ENCODE results near the gene PSMD11.

PSMD11 gene

DNA sequence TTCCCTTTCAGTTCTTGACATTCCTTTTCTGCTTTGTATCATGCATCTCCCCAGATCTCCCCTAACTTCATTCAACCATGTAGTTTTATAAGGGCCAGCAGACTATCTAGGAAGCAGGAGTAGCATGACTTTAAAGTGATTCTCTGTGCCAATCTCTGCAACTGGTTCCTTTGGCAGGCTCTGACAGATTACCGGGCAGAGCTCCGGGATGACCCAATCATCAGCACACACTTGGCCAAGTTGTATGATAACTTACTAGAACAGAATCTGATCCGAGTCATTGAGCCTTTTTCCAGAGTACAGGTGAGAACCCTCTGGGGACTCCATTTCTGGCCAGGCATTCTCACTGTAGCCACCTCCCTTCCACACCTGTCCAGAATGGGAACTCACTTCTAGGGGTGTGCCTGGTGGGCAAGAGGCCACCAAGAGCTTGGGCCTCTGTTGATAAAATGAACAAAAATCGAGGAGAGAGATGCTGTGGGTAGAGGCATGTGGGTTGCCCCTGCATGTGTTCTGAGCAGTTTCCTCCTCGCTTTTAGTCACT lies 34.8 kb downstream of the PSMD11 start:
- no peaks in the 10 kb centered on the region for H3K9me3 Mint-ChIP-seq
- peaks cover 8% of the 10 kb centered on the region for H3K4me1 Mint-ChIP-seq (ENCODE audit: low read depth)
- no peaks in the 10 kb centered on the region for H3K27me3 Mint-ChIP-seq
- intact Hi-C loops (cut with micrococcal nuclease) = no loop called here
- peaks cover 95% of the 10 kb centered on the region for H3K36me3 Mint-ChIP-seq (ENCODE audit: low read depth)
- H3K4me3 Mint-ChIP-seq = no peak overlapping the region
- no peak overlapping the region for H3K27ac Mint-ChIP-seq

DNA sequence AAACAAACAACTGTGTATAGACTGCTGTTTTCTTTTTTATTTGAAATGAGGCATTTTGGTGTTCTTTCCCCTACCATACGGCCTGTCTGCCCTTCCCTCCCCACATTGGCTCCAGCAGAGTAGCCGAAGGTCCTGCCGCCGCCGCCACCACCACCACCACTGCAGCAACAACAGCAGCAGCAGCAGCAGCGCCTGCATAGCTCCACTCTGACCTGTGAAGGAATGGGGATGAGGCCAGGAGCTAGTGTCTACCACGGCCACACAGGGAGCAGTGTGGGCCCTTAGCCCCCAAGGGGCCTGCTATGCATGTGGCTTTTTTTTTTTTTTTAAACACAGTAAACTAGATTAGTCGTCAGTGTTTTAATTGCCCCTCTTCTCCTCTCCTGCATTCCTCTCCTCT lies 36.9 kb downstream of the PSMD11 start:
- peaks cover 7% of the 10 kb centered on the region for H3K27me3 Mint-ChIP-seq
- H3K4me3 Mint-ChIP-seq = no peak overlapping the region
- peaks cover 75% of the 10 kb centered on the region for H3K36me3 Mint-ChIP-seq (ENCODE audit: low read depth)
- H3K9me3 Mint-ChIP-seq = no peaks in the 10 kb centered on the region
- H3K27ac Mint-ChIP-seq = no peak overlapping the region
- intact Hi-C loops (cut with micrococcal nuclease) = loop anchor here (5.0 kb wide), 2 partner anchors 176 to 276 kb away; no protein-coding TSS in a partner anchor
- H3K4me1 Mint-ChIP-seq (ENCODE audit: low read depth) = peaks cover 8% of the 10 kb centered on the region

DNA sequence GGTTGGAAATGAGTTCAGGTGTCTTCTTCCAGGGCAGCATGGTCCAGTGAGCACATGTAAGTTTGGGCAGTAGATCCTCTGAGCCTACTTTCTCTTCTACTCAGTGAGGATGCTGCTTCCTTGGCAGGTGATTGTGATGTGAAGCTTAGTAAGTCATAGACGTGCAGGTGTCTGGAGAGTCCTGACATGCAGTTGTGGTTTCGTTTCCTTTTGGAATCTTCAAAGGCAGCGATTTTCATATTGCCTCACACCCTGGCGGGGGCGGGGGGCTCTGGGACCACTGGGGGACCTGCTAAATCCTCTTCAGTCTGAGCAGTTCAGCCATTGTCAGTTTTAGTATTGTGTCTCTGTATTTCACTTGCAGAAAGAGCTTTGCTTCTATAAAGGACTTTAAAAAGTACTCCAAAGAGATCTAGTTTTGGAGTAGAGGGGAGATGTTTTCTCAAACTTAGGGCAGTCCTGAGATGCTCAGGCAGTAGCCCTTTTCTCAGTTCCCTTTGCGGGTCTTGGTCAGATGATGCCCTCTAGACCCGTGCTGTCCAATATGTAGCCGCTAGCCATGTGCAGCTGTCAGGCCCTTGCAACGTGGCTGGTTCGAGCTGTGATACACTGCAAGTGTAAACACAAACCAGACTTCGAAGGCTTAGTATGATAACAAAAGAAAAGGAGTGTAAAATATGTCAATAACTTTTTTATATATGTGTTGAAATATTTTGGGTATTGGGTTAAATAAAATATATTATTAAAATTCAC lies 38.4 kb downstream of the PSMD11 start:
- intact Hi-C loops (cut with micrococcal nuclease) = loop anchor here (1.0 to 5.0 kb wide), 3 partner anchors 127 to 275 kb away; no protein-coding TSS in a partner anchor
- Mint-ChIP-seq H3K36me3 (ENCODE audit: low read depth) (peaks cover 59% of the 10 kb centered on the region), H3K27me3 (peaks cover 11% of the 10 kb centered on the region), H3K4me1 (ENCODE audit: low read depth) (peaks cover 12% of the 10 kb centered on the region), H3K27ac (no peak overlapping the region), H3K4me3 (no peak overlapping the region), H3K9me3 (no peaks in the 10 kb centered on the region)

- intact Hi-C loops (cut with micrococcal nuclease) = loop anchor here (1.0 to 5.0 kb wide), 3 partner anchors 126 to 274 kb away; no protein-coding TSS in a partner anchor
- no peak overlapping the region for H3K27ac Mint-ChIP-seq
- H3K4me3 Mint-ChIP-seq = no peak overlapping the region
- H3K27me3 Mint-ChIP-seq = peaks cover 18% of the 10 kb centered on the region
- no peaks in the 10 kb centered on the region for H3K9me3 Mint-ChIP-seq
- peaks cover 20% of the 10 kb centered on the region for H3K4me1 Mint-ChIP-seq (ENCODE audit: low read depth)
- H3K36me3 Mint-ChIP-seq (ENCODE audit: low read depth) = peaks cover 51% of the 10 kb centered on the region
Observed at GRCh38 chr17:32483451-32484019, 39.2 kb downstream of the PSMD11 start.

GRCh38 chr17:32484041-32484461 lies 39.7 kb downstream of the PSMD11 start:
- Mint-ChIP-seq H3K4me1 (ENCODE audit: low read depth) (peaks cover 25% of the 10 kb centered on the region), H3K27ac (no peak overlapping the region), H3K27me3 (peaks cover 22% of the 10 kb centered on the region), H3K36me3 (ENCODE audit: low read depth) (peaks cover 46% of the 10 kb centered on the region), H3K9me3 (no peaks in the 10 kb centered on the region), H3K4me3 (no peak overlapping the region)
- intact Hi-C loops (cut with micrococcal nuclease) = loop anchor here (5.0 kb wide), 2 partner anchors 173 to 273 kb away; no protein-coding TSS in a partner anchor

GRCh38 chr17:32484628-32485027 lies 40.3 kb downstream of the PSMD11 start:
- H3K27me3 Mint-ChIP-seq = peaks cover 22% of the 10 kb centered on the region
- H3K27ac Mint-ChIP-seq = no peak overlapping the region
- intact Hi-C loops (cut with micrococcal nuclease) = loop anchor here (5.0 kb wide), 2 partner anchors 173 to 273 kb away; no protein-coding TSS in a partner anchor
- peaks cover 41% of the 10 kb centered on the region for H3K36me3 Mint-ChIP-seq (ENCODE audit: low read depth)
- H3K4me3 Mint-ChIP-seq = no peak overlapping the region
- no peaks in the 10 kb centered on the region for H3K9me3 Mint-ChIP-seq
- H3K4me1 Mint-ChIP-seq (ENCODE audit: low read depth) = peaks cover 30% of the 10 kb centered on the region

DNA sequence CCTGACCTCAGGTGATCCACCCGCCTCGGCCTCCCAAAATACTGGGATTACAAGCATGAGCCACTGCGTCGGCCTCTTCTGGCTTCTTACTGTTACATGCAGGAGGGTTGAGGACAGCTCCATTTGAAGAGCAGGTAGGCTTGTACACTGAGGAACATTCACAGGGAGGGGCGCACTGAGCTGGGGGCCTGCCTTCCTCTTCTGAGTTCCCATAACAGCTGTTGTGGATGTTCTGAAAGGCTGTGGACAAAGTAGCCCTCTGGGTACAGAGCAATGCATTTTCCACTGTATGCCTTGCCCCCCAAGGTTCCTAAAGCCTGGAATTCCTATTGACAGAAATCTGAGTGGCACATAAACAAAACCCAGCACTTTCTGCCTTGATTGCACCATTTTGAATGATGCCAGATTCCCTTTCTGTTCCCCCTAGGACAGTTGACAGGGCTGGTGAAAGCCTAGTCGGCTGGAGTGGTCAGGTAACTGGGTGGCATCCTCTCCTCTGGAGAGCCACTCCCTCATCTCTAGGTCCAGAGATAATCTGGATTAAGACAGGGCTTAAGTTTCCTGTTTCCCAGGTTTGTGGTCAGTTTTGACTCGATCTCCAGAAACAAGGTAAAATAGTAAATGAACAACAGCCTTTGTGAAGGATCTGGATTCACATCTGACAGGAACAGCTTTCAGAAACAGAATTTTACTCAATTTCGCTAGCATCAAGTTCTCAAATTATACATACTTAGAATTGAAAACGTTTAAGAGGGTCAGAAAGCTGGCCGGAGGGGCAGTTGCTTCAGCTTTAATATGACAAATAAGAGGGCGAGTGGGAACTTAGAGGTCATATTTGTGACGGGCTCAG lies 41.2 kb downstream of the PSMD11 start:
- H3K27ac Mint-ChIP-seq = no peak overlapping the region
- H3K36me3 Mint-ChIP-seq (ENCODE audit: low read depth) = peaks cover 32% of the 10 kb centered on the region
- peaks cover 37% of the 10 kb centered on the region for H3K4me1 Mint-ChIP-seq (ENCODE audit: low read depth)
- H3K27me3 Mint-ChIP-seq = peaks cover 22% of the 10 kb centered on the region
- H3K9me3 Mint-ChIP-seq = no peaks in the 10 kb centered on the region
- peak overlapping the region; percentile 66 for H3K4me3 Mint-ChIP-seq
- intact Hi-C loops (cut with micrococcal nuclease) = no loop called here

DNA sequence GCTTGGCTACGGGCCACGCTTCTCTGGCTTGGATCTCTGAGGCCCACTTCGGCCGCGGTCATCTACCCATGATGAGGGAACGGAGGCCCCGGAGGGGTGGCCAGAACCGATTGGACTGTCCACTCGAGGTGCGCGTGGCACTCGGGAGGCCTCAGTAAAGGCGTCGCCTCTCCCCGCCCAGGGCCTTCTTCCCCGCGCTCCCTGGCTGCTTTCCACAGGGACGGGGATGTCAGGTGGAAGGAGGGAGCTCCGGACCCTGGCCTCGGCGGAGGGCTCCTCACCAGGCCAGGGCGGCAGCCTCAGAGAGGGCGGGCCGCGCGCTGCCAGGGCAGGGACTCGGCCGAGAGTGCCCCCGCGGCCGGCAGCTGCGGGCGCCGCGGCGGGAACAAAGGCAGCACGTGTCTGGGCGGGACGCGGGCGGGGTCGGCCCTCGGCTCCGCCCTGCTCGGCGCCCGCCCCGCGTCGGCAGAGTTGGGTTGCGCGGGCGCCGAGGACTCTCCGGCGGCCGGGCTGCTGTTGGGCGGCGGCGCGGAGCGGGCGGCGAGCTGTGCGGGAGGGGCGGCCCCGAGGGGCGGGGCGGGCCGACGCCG lies 41.9 kb downstream of the PSMD11 start:
- intact Hi-C loops (cut with micrococcal nuclease) = no loop called here
- Mint-ChIP-seq H3K36me3 (ENCODE audit: low read depth) (peaks cover 25% of the 10 kb centered on the region), H3K9me3 (no peaks in the 10 kb centered on the region), H3K4me3 (peak overlapping the region; percentile 66), H3K27ac (no peak overlapping the region), H3K27me3 (peaks cover 22% of the 10 kb centered on the region), H3K4me1 (ENCODE audit: low read depth) (peaks cover 37% of the 10 kb centered on the region)

DNA sequence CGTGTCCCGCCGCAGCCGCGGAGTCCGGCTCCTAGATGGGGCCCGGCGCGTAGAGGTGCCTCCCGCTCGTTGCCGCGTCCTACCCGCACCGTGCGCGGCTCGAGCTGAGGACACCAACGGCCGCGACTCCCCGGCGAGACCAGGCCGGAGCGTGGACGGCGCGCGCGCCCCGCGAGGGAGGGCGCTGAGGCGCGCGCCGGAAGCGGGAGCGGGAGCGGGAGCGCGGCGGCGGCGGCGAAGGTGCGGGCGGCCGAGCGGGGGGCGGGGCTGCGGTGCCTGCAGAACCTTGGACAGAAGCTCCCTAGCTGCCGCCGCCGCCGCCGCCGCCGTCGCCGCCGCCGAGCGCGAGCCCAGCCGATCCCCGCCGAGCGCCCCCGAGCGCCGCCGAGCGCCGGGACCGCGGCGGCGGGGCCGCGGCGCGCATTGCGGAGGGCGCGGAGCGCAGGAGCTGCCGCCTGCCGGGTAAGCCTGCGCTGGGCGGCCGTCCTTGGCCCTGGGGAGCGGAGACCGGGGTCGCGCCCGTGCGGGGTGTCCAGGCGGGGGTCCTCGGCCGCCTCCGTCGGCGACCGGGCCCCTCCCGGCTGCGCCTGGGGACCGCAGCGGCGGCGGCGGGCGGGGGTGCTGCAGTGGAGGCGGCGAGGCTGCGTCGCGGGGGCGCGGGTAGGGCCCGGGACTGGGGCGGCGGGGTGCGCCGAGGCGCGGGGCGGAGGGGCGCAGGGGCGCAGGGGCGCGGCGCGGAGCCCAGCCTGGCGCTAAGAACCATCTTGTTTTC lies 42.6 kb downstream of the PSMD11 start, which contains the start of gene CDK5R1:
Gene CDK5R1 (plus strand): TSS at position 293 of the 772 bp plus-strand sequence. CDS start 628 bp downstream, outside the sequence.
- H3K27me3 Mint-ChIP-seq = peaks cover 22% of the 10 kb centered on the region
- no peaks in the 10 kb centered on the region for H3K9me3 Mint-ChIP-seq
- H3K27ac Mint-ChIP-seq = no peak within 1 kb of the TSS
- peaks cover 42% of the 10 kb centered on the region for H3K4me1 Mint-ChIP-seq (ENCODE audit: low read depth)
- peak within 1 kb of the TSS; percentile 66 for H3K4me3 Mint-ChIP-seq
- H3K36me3 Mint-ChIP-seq (ENCODE audit: low read depth) = peaks cover 18% of the 10 kb centered on the region
- intact Hi-C loops (cut with micrococcal nuclease) = no loop called here

DNA sequence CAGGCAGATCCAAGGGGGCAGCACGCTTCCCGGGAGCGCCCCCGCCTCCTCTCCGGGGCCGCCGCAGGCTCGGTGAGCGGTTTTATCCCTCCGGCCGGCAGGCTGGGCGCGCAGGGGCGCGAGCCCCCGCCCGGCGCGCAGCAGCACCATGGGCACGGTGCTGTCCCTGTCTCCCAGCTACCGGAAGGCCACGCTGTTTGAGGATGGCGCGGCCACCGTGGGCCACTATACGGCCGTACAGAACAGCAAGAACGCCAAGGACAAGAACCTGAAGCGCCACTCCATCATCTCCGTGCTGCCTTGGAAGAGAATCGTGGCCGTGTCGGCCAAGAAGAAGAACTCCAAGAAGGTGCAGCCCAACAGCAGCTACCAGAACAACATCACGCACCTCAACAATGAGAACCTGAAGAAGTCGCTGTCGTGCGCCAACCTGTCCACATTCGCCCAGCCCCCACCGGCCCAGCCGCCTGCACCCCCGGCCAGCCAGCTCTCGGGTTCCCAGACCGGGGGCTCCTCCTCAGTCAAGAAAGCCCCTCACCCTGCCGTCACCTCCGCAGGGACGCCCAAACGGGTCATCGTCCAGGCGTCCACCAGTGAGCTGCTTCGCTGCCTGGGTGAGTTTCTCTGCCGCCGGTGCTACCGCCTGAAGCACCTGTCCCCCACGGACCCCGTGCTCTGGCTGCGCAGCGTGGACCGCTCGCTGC lies 43.3 kb downstream of the PSMD11 start:
- intact Hi-C loops (cut with micrococcal nuclease) = no loop called here
- H3K27me3 Mint-ChIP-seq = peaks cover 22% of the 10 kb centered on the region
- H3K27ac Mint-ChIP-seq = no peak overlapping the region
- peak overlapping the region; percentile 55 for H3K4me3 Mint-ChIP-seq
- peaks cover 46% of the 10 kb centered on the region for H3K4me1 Mint-ChIP-seq (ENCODE audit: low read depth)
- no peaks in the 10 kb centered on the region for H3K9me3 Mint-ChIP-seq
- peaks cover 11% of the 10 kb centered on the region for H3K36me3 Mint-ChIP-seq (ENCODE audit: low read depth)

GRCh38 chr17:32488177-32488542 lies 43.9 kb downstream of the PSMD11 start:
- H3K4me1 Mint-ChIP-seq (ENCODE audit: low read depth) = peaks cover 47% of the 10 kb centered on the region
- no peak overlapping the region for H3K27ac Mint-ChIP-seq
- intact Hi-C loops (cut with micrococcal nuclease) = no loop called here
- H3K9me3 Mint-ChIP-seq = no peaks in the 10 kb centered on the region
- peaks cover 24% of the 10 kb centered on the region for H3K27me3 Mint-ChIP-seq
- H3K4me3 Mint-ChIP-seq = peak overlapping the region; percentile 55
- H3K36me3 Mint-ChIP-seq (ENCODE audit: low read depth) = peaks cover 5% of the 10 kb centered on the region

GRCh38 chr17:32488604-32489180 lies 44.4 kb downstream of the PSMD11 start:
- Mint-ChIP-seq H3K36me3 (ENCODE audit: low read depth) (no peaks in the 10 kb centered on the region), H3K27ac (no peak overlapping the region), H3K4me3 (no peak overlapping the region), H3K4me1 (ENCODE audit: low read depth) (peaks cover 52% of the 10 kb centered on the region), H3K9me3 (no peaks in the 10 kb centered on the region), H3K27me3 (peaks cover 24% of the 10 kb centered on the region)
- intact Hi-C loops (cut with micrococcal nuclease) = no loop called here
